Activated CD4-positive, alpha-beta T cell treated with anti-CD3 and anti-CD28 coated beads, Interleukin-2, Interleukin-4, amounts not matched to agents 100 ng/mL and 50 ng/mL, durations not matched to agents 16 hours and 8 hours (primary cell): ENCODE data around the gene SH3TC2.

Source experiments
- DNase-seq: peaks from one replicate; pipeline ENCODE4 v3.0.0-alpha.2; 2020; ENCODE audit warnings: low spot score

The SH3TC2 gene

GRCh38 chr5:149028984-149029383 lies 33.9 kb downstream of the SH3TC2 start:
- DNase-seq = no peak

GRCh38 chr5:149028161-149028560 lies 34.7 kb downstream of the SH3TC2 start:
- no peak for DNase-seq

- no peak for DNase-seq
Observed at GRCh38 chr5:149027636-149028035, 35.2 kb downstream of the SH3TC2 start.

- DNase-seq = no peak
Observed at GRCh38 chr5:149024943-149025342, 37.9 kb downstream of the SH3TC2 start.

- DNase-seq = no peak
Observed at GRCh38 chr5:149024477-149024876, 38.4 kb downstream of the SH3TC2 start.

DNA sequence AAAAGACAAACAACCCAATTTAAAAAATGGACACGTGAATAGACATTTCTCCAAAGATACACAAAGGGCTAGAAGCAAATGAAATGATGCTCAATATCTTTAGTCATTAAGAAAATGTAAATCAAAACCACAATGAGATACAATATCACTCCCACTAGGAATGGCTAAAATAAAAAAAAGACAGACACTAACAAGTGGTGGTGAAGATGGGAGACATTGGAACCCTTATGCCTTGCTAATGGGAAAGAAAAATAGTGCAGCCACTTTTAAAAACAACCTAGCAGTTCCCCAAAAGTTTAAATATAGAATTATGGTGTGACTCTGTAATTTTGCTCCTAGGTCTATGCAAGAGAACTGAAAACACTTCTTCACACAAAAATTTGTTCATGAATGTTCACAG lies 40.7 kb downstream of the SH3TC2 start:
- DNase-seq = no peak

GRCh38 chr5:149019679-149020078 lies 43.2 kb downstream of the SH3TC2 start:
- DNase-seq = no peak

- DNase-seq = peak; percentile 48
Observed at GRCh38 chr5:149018909-149019443, 43.9 kb downstream of the SH3TC2 start.

- DNase-seq = no peak
Observed at GRCh38 chr5:149017636-149018035, 45.2 kb downstream of the SH3TC2 start.

- no peak for DNase-seq
Observed at GRCh38 chr5:149015561-149015960, 47.3 kb downstream of the SH3TC2 start.

DNA sequence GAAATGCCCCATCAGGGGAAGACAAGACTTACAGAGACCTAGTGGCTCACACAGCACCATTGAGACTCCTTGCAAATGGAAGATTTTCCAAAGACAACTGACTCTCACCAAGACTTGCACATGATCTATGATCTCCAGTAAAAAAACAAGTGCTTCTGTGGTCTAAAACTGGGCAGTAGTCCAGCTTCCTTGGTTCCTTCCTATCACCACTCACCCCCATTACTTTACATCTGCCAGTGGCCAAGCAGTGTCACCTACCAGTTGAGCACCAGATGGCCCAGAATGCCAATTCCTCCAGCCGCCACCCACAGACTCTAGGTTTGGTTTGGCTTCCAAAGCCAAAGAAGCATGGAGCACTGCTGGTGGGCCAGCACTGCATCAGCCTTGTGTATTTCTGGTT lies 47.7 kb downstream of the SH3TC2 start:
- DNase-seq = no peak

GRCh38 chr5:149014571-149015031 lies 48.3 kb downstream of the SH3TC2 start:
- no peak for DNase-seq

DNA sequence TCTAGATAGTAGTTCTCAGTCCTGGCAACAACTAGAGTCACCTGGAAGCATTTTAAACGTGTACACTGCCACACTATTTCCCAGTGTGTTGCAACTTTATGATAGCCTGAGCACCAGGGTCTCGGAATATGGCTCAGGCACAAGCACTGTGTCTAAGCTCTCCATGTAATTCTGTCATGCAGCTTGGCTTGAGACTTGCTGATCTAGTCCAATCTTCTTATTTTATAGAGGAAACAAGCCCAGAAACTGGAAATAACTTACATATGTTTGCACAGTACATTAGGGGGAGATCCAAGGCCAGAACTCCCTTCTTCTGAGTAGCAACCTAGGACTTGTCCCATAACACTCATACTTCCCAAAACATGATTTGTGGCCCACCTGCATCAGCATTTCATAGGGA lies 49.1 kb downstream of the SH3TC2 start:
- DNase-seq = no peak

DNA sequence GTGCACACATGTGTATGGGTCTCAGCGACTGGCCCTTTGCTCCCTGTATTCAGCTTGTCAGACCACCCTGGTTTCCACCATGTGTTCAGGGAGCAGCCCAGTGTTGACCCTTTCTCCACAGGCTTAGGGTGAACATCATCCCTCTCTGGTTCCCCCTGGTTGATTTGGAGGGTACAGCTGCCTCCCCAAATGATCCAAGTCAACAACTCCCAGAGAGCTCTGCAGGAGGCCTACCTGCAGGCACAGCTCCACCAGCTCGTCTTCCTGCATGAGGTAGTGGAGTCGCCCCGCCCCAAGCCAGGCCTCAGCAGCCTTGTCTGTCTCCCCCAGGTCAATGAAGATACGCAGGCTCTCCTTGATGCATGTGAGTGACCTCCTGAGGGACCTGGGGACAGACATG lies 50.5 kb downstream of the SH3TC2 start:
- DNase-seq = no peak

GRCh38 chr5:149011728-149012127 lies 51.1 kb downstream of the SH3TC2 start:
- DNase-seq = no peak

- DNase-seq = no peak
Observed at GRCh38 chr5:149011084-149011483, 51.8 kb downstream of the SH3TC2 start.

GRCh38 chr5:149007174-149007573 lies 55.7 kb downstream of the SH3TC2 start:
- no peak for DNase-seq

GRCh38 chr5:149006426-149006825 lies 56.4 kb downstream of the SH3TC2 start:
- DNase-seq = no peak

DNA sequence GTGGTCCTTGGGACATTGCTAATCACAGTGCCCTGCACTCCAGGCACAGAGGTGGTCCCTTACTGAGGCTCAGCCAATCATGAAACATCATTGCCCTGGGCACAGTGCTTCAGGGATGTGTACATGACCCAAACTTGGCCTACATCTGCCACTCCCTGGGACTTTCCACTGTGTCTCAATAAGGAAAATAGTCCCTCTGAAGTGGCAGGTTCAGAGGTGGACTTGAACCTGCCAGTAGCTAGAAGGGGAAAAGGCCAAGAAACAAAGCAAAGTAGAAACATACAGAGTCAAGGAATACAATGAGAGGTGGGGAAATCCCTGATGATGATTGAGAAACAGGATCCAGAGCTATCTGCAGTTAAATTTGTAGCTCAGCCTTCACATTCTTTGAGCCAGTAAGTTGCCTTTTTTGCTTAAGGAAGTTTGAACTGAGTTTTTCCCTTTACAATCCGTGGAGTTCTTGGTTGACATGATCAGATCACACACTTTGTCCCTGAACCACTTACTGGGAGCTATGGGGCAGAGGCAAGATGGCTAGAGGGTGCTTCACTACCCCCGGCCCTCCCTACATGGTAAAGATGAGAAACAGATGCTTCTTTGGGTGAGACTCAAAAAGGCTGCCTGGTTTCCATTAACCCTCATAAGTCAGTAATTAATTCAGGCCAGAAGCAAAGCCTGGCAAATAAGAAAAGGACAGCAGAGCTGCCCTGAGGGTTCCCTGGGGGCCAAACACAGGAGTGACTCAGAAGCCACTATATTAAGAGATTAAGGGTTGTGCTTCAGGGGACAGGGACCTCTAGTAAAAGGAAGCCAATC lies 57.6 kb downstream of the SH3TC2 start:
- DNase-seq = no peak

- DNase-seq = no peak
Observed at GRCh38 chr5:149004559-149004958, 58.3 kb downstream of the SH3TC2 start.

- no peak for DNase-seq
Observed at GRCh38 chr5:149002761-149003689, 59.8 kb downstream of the SH3TC2 start.

- DNase-seq = no peak
Observed at GRCh38 chr5:149002053-149002452, 60.8 kb downstream of the SH3TC2 start.

DNA sequence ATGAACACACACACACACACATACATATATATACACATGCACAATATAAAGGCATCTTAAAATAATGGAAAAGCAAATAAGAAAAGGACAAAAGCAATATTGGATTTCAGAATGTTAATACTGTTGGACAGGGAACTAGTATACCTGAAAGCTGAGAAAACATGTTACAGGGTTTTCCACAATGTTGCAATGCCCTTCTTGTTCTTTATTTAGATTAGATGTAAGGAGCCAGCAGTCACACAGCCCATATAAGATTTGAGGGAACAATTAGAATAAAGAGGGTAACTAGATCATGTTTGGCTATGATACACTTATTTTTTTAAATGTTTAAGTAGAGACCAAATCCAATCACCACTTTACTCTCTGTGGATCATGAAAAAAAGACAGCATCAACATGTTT lies 61.7 kb downstream of the SH3TC2 start:
- DNase-seq = no peak
